IPS DF 6.9 (cell line): ENCODE measurements around the gene CISH.

Experiments used
- DNase-seq: peaks from one replicate; pipeline ENCODE4 v3.0.0-alpha.2; 2013; ENCODE audit warnings: low read depth, low spot score
- H3K27ac ChIP-seq: one replicate; pipeline ENCODE4 v1.5.1; 2013; ENCODE audit warnings: low read length, control low read depth
- H3K27me3 ChIP-seq: 2 replicates; pipeline ENCODE4 v1.6.1; 2013; ENCODE audit warnings: mild to moderate bottlenecking, low read length; ENCODE audit not compliant: control insufficient read depth, insufficient read depth
- H3K36me3 ChIP-seq: 2 replicates; pipeline ENCODE4 v1.6.1; 2013; ENCODE audit warnings: low read length; ENCODE audit not compliant: control insufficient read depth, insufficient read depth
- H3K4me1 ChIP-seq: 2 replicates; pipeline ENCODE4 v1.6.1; 2013; ENCODE audit warnings: low read length; ENCODE audit not compliant: control insufficient read depth, insufficient read depth
- H3K4me3 ChIP-seq: 2 replicates; pipeline ENCODE4 v1.5.1; 2013; ENCODE audit warnings: mild to moderate bottlenecking, low read length
- H3K9me3 ChIP-seq: 2 replicates; pipeline ENCODE4 v1.6.1; 2013; ENCODE audit warnings: low read length, inconsistent platforms; ENCODE audit not compliant: control insufficient read depth, insufficient read depth
- WGBS: extraction: QIAGEN DNeasy Blood & Tissue Kit; methylation state at CpG from one replicate; pipeline ENCODE4 v1.1.7; 2013; ENCODE audit warnings: mixed read lengths, missing lambda C conversion rate; ENCODE audit not compliant: insufficient read length, insufficient coverage; 5-methylcytosine and 5-hydroxymethylcytosine counted together

Gene CISH

GRCh38 chr3:50582083-50582482 is 29.5 kb downstream of the CISH start:
- no CpG with 5 or more reads among the region's 9 CpGs for WGBS
- H3K27ac ChIP-seq, result no peak overlapping the region
- no peaks in the 10 kb centered on the region for H3K9me3 ChIP-seq
- no peaks in the 10 kb centered on the region; the same call in 1 of the 2 replicates for H3K36me3 ChIP-seq
- no peaks in the 10 kb centered on the region for H3K27me3 ChIP-seq
- no peak overlapping the region for H3K4me3 ChIP-seq
- no peaks in the 10 kb centered on the region for H3K4me1 ChIP-seq
- DNase-seq, result no peak

GRCh38 chr3:50581459-50581842 is 30.1 kb downstream of the CISH start:
- no peaks in the 10 kb centered on the region for H3K4me1 ChIP-seq
- DNase-seq, result no peak
- no peaks in the 10 kb centered on the region for H3K9me3 ChIP-seq
- H3K4me3 ChIP-seq, result no peak overlapping the region
- no peaks in the 10 kb centered on the region; the same call in 1 of the 2 replicates for H3K36me3 ChIP-seq
- no CpG with 5 or more reads among the region's 2 CpGs for WGBS
- no peaks in the 10 kb centered on the region for H3K27me3 ChIP-seq
- H3K27ac ChIP-seq, result no peak overlapping the region

GRCh38 chr3:50580683-50581458 is 30.7 kb downstream of the CISH start:
- no CpG with 5 or more reads among the region's 9 CpGs for WGBS
- no peaks in the 10 kb centered on the region for H3K4me1 ChIP-seq
- DNase-seq, result no peak
- no peak overlapping the region for H3K27ac ChIP-seq
- H3K36me3 ChIP-seq, result no peaks in the 10 kb centered on the region; the same call in 1 of the 2 replicates
- H3K27me3 ChIP-seq, result no peaks in the 10 kb centered on the region
- no peak overlapping the region for H3K4me3 ChIP-seq
- no peaks in the 10 kb centered on the region for H3K9me3 ChIP-seq

GRCh38 chr3:50577348-50577747 is 34.2 kb downstream of the CISH start:
- Histone ChIP-seq H3K27me3 (no peaks in the 10 kb centered on the region), H3K27ac (no peak overlapping the region), H3K36me3 (no peaks in the 10 kb centered on the region; the same call in 1 of the 2 replicates), H3K4me1 (no peaks in the 10 kb centered on the region), H3K4me3 (no peak overlapping the region), H3K9me3 (no peaks in the 10 kb centered on the region)
- DNase-seq, result no peak
- WGBS, result no CpG with 5 or more reads among the region's 2 CpGs

- Histone ChIP-seq H3K36me3 (no peaks in the 10 kb centered on the region; the same call in 1 of the 2 replicates), H3K4me1 (no peaks in the 10 kb centered on the region), H3K27ac (no peak overlapping the region), H3K9me3 (no peaks in the 10 kb centered on the region), H3K4me3 (no peak overlapping the region), H3K27me3 (no peaks in the 10 kb centered on the region)
- no peak for DNase-seq
- no CpG with 5 or more reads among the region's 6 CpGs for WGBS
Measured at GRCh38 chr3:50575372-50575771, 36.2 kb downstream of the CISH start.

GRCh38 chr3:50574444-50574831 is 37.1 kb downstream of the CISH start:
- H3K27ac ChIP-seq, result no peak overlapping the region

GRCh38 chr3:50573566-50574443 is 37.8 kb downstream of the CISH start:
- DNase-seq, result no peak
- H3K4me1 ChIP-seq, result no peaks in the 10 kb centered on the region
- WGBS, result no CpG with 5 or more reads among the region's 8 CpGs
- no peaks in the 10 kb centered on the region for H3K9me3 ChIP-seq
- no peak overlapping the region for H3K4me3 ChIP-seq
- no peaks in the 10 kb centered on the region for H3K27me3 ChIP-seq
- H3K36me3 ChIP-seq, result no peaks in the 10 kb centered on the region; the same call in 1 of the 2 replicates
- H3K27ac ChIP-seq, result no peak overlapping the region

More at GRCh38 chr3:50574444-50574831, 37.1 kb downstream of the CISH start:
- no peaks in the 10 kb centered on the region for H3K27me3 ChIP-seq
- no peak overlapping the region for H3K4me3 ChIP-seq
- no peaks in the 10 kb centered on the region for H3K9me3 ChIP-seq
- no peak for DNase-seq
- WGBS, result no CpG with 5 or more reads among the region's 1 CpG
- no peaks in the 10 kb centered on the region; the same call in 1 of the 2 replicates for H3K36me3 ChIP-seq
- H3K4me1 ChIP-seq, result no peaks in the 10 kb centered on the region

GRCh38 chr3:50572801-50573371 is 38.7 kb downstream of the CISH start:
- Histone ChIP-seq H3K4me1 (no peaks in the 10 kb centered on the region), H3K36me3 (no peaks in the 10 kb centered on the region)

GRCh38 chr3:50572158-50572557 is 39.4 kb downstream of the CISH start:
- H3K27ac ChIP-seq, result no peak overlapping the region
- H3K4me1 ChIP-seq, result no peaks in the 10 kb centered on the region
- no peak overlapping the region for H3K4me3 ChIP-seq
- no peaks in the 10 kb centered on the region for H3K9me3 ChIP-seq
- peak; percentile 68 for DNase-seq
- no peaks in the 10 kb centered on the region for H3K36me3 ChIP-seq
- no CpG with 5 or more reads among the region's 1 CpG for WGBS
- H3K27me3 ChIP-seq, result no peaks in the 10 kb centered on the region

More at GRCh38 chr3:50572801-50573371, 38.7 kb downstream of the CISH start:
- WGBS, result no CpG with 5 or more reads among the region's 4 CpGs
- Histone ChIP-seq H3K9me3 (no peaks in the 10 kb centered on the region), H3K4me3 (no peak overlapping the region), H3K27ac (no peak overlapping the region), H3K27me3 (no peaks in the 10 kb centered on the region)
- DNase-seq, result no peak

- Histone ChIP-seq H3K27ac (no peak overlapping the region), H3K27me3 (no peaks in the 10 kb centered on the region), H3K36me3 (no peaks in the 10 kb centered on the region), H3K9me3 (no peaks in the 10 kb centered on the region), H3K4me1 (peaks cover 3% of the 10 kb centered on the region; the same call in 1 of the 2 replicates), H3K4me3 (no peak overlapping the region)
- DNase-seq, result no peak
- WGBS, result no CpG with 5 or more reads among the region's 4 CpGs
Measured at GRCh38 chr3:50571486-50571885, 40.1 kb downstream of the CISH start.
